SIG-M5 (cell line): ENCODE results near the gene IL4R.
"Not testable (repeated sequence)": the region's sequence is repeated elsewhere in the genome, so short reads cannot be mapped to it uniquely, and the experiment has no call there.

Experiments used
- DNase-seq: peaks from one replicate; lab custom pipeline; 2025; lab: John Stamatoyannopoulos, UW

The IL4R gene

GRCh38 chr16:27313422-27314160, at the start of gene IL4R:
IL4R (plus strand) TSS chr16:27313974; CDS start chr16:27340204, 26,230 bp downstream.
- no peak for DNase-seq

GRCh38 chr16:27264151-27264550, 49.6 kb upstream of the IL4R start:
- no peak for DNase-seq

- DNase-seq, result no peak
Measured at GRCh38 chr16:27265982-27266381, 47.8 kb upstream of the IL4R start.

GRCh38 chr16:27267037-27267677, 46.6 kb upstream of the IL4R start:
- no peak for DNase-seq

- DNase-seq, result no peak
Measured at GRCh38 chr16:27268376-27269299, 45.1 kb upstream of the IL4R start, which contains the start of gene NSMCE1. NSMCE1 (minus strand) TSS chr16:27268772; CDS start chr16:27257570, 11,202 bp downstream.

GRCh38 chr16:27269300-27270150, 44.2 kb upstream of the IL4R start:
- DNase-seq, result no peak

- no peak for DNase-seq
Measured at GRCh38 chr16:27270349-27270748, 43.4 kb upstream of the IL4R start.

GRCh38 chr16:27272076-27272475, 41.7 kb upstream of the IL4R start:
- no peak for DNase-seq

GRCh38 chr16:27272697-27273096, 41.1 kb upstream of the IL4R start:
- not testable (repeated sequence) for DNase-seq

- no peak for DNase-seq
Measured at GRCh38 chr16:27273330-27273669, 40.5 kb upstream of the IL4R start.

GRCh38 chr16:27273670-27274423, 39.9 kb upstream of the IL4R start:
- no peak for DNase-seq

GRCh38 chr16:27274424-27274874, 39.3 kb upstream of the IL4R start:
- not testable (repeated sequence) for DNase-seq

GRCh38 chr16:27275394-27275793, 38.4 kb upstream of the IL4R start:
- no peak for DNase-seq

- no peak for DNase-seq
Measured at GRCh38 chr16:27281243-27281642, 32.5 kb upstream of the IL4R start.

GRCh38 chr16:27284865-27285675, 28.7 kb upstream of the IL4R start:
- DNase-seq, result no peak

- DNase-seq, result no peak
Measured at GRCh38 chr16:27285676-27286196, 28.0 kb upstream of the IL4R start.

GRCh38 chr16:27286451-27286850, 27.3 kb upstream of the IL4R start:
- no peak for DNase-seq

- DNase-seq, result no peak
Measured at GRCh38 chr16:27287051-27287811, 26.5 kb upstream of the IL4R start.

GRCh38 chr16:27287887-27288286, 25.9 kb upstream of the IL4R start:
- DNase-seq, result no peak
